Parathyroid adenoma (tissue), 2 donors: ENCODE data around the gene RPN2.

ENCODE experiments used
- H2AFZ ChIP-seq: fragments of 300-600 bp; sonication (generic); one replicate; pipeline ENCODE4 v1.7.0; 2017; ENCODE audit warnings: antibody characterized with exemption, mild to moderate bottlenecking
- H3K27ac ChIP-seq: fragments of 300-600 bp; sonication (generic); one replicate; pipeline ENCODE4 v1.7.0; 2017
- H3K27me3 ChIP-seq: fragments of 300-600 bp; sonication (generic); one replicate; pipeline ENCODE4 v1.7.0; 2017; ENCODE audit warnings: low read length; ENCODE audit not compliant: control insufficient read depth, insufficient read depth
- H3K36me3 ChIP-seq: fragments of 300-600 bp; sonication (generic); one replicate; pipeline ENCODE4 v1.7.0; 2017; ENCODE audit warnings: low read length; ENCODE audit not compliant: control insufficient read depth, insufficient read depth
- H3K4me1 ChIP-seq: fragments of 300-600 bp; sonication (generic); one replicate; pipeline ENCODE4 v1.7.0; 2017; ENCODE audit warnings: control low read depth
- H3K4me2 ChIP-seq: fragments of 300-600 bp; sonication (generic); one replicate; pipeline ENCODE4 v1.7.0; 2017; ENCODE audit warnings: low read length
- H3K4me3 ChIP-seq: fragments of 300-600 bp; sonication (generic); one replicate; pipeline ENCODE4 v1.7.0; 2017; ENCODE audit warnings: low read depth, low read length
- H3K79me2 ChIP-seq: fragments of 300-600 bp; sonication (generic); one replicate; pipeline ENCODE4 v1.7.0; 2017; ENCODE audit warnings: control low read depth
- H3K9ac ChIP-seq: fragments of 300-600 bp; sonication (generic); one replicate; pipeline ENCODE4 v1.7.0; 2017; ENCODE audit warnings: mild to moderate bottlenecking
- H3K9me3 ChIP-seq: fragments of 300-600 bp; sonication (generic); one replicate; pipeline ENCODE4 v1.7.0; 2017; ENCODE audit warnings: low read length; ENCODE audit not compliant: control insufficient read depth
- TF ChIP-seq, protein P1 (sequence below): fragments of 300-600 bp; sonication (generic); IDR thresholded peaks from one replicate; pipeline ENCODE4 v1.7.0; 2017; ENCODE audit warnings: antibody characterized with exemption, mild to moderate bottlenecking
- donor health status: primary hyperparathyroidism.

Gene RPN2

GRCh38 chr20:37161830-37162549, 17.1 kb upstream of the RPN2 start:
- no peaks in the 10 kb centered on the region for H3K9me3 ChIP-seq

GRCh38 chr20:37162646-37163045, 16.5 kb upstream of the RPN2 start:
- H3K36me3 ChIP-seq, result no peaks in the 10 kb centered on the region
- no peaks in the 10 kb centered on the region for H3K9me3 ChIP-seq
- H3K9ac ChIP-seq, result no peak overlapping the region
- no peak overlapping the region for H2AFZ ChIP-seq
- H3K4me1 ChIP-seq, result no peaks in the 10 kb centered on the region
- no peaks in the 10 kb centered on the region for H3K27me3 ChIP-seq
- no peak overlapping the region for H3K4me2 ChIP-seq
- TF ChIP-seq, protein P1, sequence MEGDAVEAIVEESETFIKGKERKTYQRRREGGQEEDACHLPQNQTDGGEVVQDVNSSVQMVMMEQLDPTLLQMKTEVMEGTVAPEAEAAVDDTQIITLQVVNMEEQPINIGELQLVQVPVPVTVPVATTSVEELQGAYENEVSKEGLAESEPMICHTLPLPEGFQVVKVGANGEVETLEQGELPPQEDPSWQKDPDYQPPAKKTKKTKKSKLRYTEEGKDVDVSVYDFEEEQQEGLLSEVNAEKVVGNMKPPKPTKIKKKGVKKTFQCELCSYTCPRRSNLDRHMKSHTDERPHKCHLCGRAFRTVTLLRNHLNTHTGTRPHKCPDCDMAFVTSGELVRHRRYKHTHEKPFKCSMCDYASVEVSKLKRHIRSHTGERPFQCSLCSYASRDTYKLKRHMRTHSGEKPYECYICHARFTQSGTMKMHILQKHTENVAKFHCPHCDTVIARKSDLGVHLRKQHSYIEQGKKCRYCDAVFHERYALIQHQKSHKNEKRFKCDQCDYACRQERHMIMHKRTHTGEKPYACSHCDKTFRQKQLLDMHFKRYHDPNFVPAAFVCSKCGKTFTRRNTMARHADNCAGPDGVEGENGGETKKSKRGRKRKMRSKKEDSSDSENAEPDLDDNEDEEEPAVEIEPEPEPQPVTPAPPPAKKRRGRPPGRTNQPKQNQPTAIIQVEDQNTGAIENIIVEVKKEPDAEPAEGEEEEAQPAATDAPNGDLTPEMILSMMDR, result no peak
- H3K4me3 ChIP-seq, result no peak overlapping the region
- H3K27ac ChIP-seq, result no peak overlapping the region
- H3K79me2 ChIP-seq, result no peaks in the 10 kb centered on the region

More at GRCh38 chr20:37161830-37162549, 17.1 kb upstream of the RPN2 start:
- no peaks in the 10 kb centered on the region for H3K4me1 ChIP-seq
- H3K79me2 ChIP-seq, result no peaks in the 10 kb centered on the region
- TF ChIP-seq, protein P1, result no peak
- H3K4me3 ChIP-seq, result no peak overlapping the region
- no peaks in the 10 kb centered on the region for H3K36me3 ChIP-seq
- H3K27me3 ChIP-seq, result no peaks in the 10 kb centered on the region
- no peak overlapping the region for H3K9ac ChIP-seq
- H2AFZ ChIP-seq, result no peak overlapping the region
- no peak overlapping the region for H3K4me2 ChIP-seq
- no peak overlapping the region for H3K27ac ChIP-seq

DNA sequence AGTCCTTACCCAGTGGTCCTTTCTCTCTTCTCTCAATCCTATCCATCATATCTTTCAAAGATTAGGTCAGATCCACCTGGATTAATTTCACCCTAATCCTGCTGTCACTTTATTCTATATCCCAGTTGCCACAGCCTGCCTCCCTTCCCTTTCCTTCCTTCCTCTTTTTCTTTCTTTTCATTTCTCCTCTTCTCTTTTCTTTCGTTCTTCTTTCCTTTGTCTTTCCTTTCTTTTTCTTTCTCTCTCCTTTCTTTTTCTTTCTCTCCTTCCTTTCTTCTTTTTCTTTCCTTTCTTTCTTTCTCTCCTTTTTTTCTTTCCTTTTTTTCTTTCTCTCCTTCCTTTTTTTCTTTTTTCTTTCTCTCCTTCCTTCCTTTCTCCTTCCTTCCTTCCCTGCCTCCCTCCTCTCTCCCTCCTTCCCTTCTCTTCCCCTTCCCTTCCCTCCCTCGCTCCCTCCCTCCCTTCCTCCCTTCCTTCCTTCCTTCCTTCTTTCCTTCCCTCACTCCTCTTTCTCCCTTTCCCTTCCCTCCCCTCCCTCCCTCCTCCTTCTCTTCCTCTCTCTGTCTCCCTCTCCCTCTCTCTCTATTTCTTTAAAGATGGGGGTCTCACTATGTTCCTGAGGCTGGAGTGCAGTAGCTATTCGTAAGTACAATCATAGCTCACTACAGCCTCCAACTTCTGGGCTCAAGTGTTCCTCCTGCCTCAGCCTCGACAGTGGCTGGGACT, 15.1 kb upstream of the RPN2 start:
- Histone ChIP-seq H3K4me3 (no peak overlapping the region), H3K79me2 (no peaks in the 10 kb centered on the region), H3K9ac (no peak overlapping the region), H3K4me2 (no peak overlapping the region), H3K4me1 (no peaks in the 10 kb centered on the region), H3K27ac (no peak overlapping the region), H3K9me3 (no peaks in the 10 kb centered on the region), H3K27me3 (no peaks in the 10 kb centered on the region), H3K36me3 (no peaks in the 10 kb centered on the region), H2AFZ (no peak overlapping the region)
- TF ChIP-seq, protein P1, result no peak

DNA sequence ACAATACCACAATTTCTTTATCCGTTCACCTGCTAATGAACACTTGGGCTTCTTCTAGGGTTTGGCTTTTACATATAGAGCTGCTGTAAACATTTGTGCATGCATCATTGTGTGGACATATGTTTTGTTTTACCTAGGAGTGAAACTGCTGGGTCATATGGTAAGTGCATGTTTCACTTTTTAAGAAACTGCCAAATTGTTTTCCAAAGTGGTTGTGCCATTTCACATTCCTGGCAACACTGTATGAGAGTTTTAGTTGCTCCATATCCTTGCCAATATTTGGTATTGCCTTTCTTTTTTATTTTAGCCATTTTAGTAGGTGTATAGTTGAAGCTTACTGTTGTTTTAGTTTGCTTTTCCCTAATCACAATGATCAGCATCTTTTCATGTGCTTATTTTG, 14.1 kb upstream of the RPN2 start:
- no peak overlapping the region for H3K27ac ChIP-seq
- H3K27me3 ChIP-seq, result no peaks in the 10 kb centered on the region
- no peaks in the 10 kb centered on the region for H3K36me3 ChIP-seq
- H2AFZ ChIP-seq, result no peak overlapping the region
- H3K4me2 ChIP-seq, result no peak overlapping the region
- H3K9ac ChIP-seq, result no peak overlapping the region
- no peaks in the 10 kb centered on the region for H3K79me2 ChIP-seq
- no peak overlapping the region for H3K4me3 ChIP-seq
- H3K4me1 ChIP-seq, result no peaks in the 10 kb centered on the region
- no peaks in the 10 kb centered on the region for H3K9me3 ChIP-seq
- TF ChIP-seq, protein P1, result no peak
